Thyroid gland (tissue), 4 donors: ENCODE measurements around the gene PIK3R6.

Source experiments
- POLR2A ChIP-seq, 2 donors: fragments of 450-650 bp; IDR thresholded peaks; one replicate each; pipeline ENCODE4 v1.6.1; 2017; ENCODE audit warnings: antibody characterized with exemption in 2 of 2, mild to moderate bottlenecking in 2 of 2, moderate library complexity in 1 of 2
- TF ChIP-seq, protein P1 (sequence below), 6 experiments: fragments of 200-600 bp in 3 of 6; fragments of 450-650 bp in 3 of 6; sonication (generic) in 3 of 6; IDR thresholded peaks; one replicate each; pipeline ENCODE4 v1.5.1; 2016 to 2019; ENCODE audit warnings: antibody characterized with exemption in 6 of 6, mild to moderate bottlenecking in 2 of 6, inconsistent platforms in 1 of 6, moderate library complexity in 1 of 6

DNA sequence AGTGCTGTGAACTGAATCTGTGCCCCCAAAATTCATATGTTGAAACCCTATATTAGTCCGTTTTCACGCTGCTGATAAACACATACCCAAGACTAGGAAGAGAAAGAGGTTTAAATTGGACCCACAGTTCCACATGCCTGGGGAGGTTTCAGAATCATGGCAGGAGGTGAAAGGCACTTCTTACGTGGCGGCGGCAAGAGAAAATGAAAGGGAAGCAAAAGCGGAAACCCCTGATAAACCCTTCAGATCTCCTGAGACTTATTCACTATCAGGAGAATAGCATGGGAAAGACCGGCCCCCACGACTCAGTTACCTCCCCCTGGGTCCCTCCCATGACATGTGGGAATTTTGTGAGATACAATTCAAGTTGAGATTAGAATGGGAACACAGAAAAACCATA, 105.5 kb downstream of the PIK3R6 start:
- TF ChIP-seq POLR2A (IDR thresholded peaks at IDR 0.05) = no peak
- TF ChIP-seq, protein P1, sequence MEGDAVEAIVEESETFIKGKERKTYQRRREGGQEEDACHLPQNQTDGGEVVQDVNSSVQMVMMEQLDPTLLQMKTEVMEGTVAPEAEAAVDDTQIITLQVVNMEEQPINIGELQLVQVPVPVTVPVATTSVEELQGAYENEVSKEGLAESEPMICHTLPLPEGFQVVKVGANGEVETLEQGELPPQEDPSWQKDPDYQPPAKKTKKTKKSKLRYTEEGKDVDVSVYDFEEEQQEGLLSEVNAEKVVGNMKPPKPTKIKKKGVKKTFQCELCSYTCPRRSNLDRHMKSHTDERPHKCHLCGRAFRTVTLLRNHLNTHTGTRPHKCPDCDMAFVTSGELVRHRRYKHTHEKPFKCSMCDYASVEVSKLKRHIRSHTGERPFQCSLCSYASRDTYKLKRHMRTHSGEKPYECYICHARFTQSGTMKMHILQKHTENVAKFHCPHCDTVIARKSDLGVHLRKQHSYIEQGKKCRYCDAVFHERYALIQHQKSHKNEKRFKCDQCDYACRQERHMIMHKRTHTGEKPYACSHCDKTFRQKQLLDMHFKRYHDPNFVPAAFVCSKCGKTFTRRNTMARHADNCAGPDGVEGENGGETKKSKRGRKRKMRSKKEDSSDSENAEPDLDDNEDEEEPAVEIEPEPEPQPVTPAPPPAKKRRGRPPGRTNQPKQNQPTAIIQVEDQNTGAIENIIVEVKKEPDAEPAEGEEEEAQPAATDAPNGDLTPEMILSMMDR (IDR thresholded peaks at IDR 0.05) = no peak
